ENCODE data around the gene EFNA4. TPM values are rescaled to one million over a fixed set of nuclear protein-coding genes. Genes with fewer than 3 reads are reported as not detected.

Gene EFNA4
- total RNA-seq, 1 experiment from 2014 or later: 11.8 TPM

DNA sequence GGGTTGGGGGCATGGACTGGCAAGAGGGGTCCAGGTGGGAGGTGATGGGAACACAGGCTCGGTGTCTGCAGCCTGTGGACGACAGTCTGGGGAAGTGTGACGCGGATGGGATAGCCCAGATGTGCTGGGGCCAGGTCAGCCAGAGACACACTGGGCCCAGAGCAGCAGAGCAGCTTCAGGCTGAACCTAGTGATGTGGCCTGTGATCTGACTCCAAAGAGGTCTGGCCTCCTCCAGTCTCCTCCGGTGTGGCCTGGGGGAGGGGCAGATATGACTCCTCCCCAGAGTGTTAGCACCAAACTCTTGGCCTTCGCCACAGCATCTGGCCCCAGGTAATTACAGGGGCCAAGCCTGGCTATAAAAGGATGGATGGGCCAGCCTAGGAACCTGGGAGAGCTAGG is 28.6 kb downstream of the EFNA4 start:
- H3K27ac Mint-ChIP-seq: no peak overlapping the region
- H4K8ac ChIP-seq (replicated peaks; ENCODE audit: insufficient read length, low read depth, low read length): no peak overlapping the region
- H3K9ac ChIP-seq (ENCODE audit: extremely low read depth, insufficient read length, low read length): no peak overlapping the region
- no peaks in the 10 kb centered on the region for H3K79me1 ChIP-seq (ENCODE audit: insufficient read depth, low read depth, low read length, poor library complexity, severe bottlenecking)
- H3T11ph ChIP-seq (ENCODE audit: low read length): no peak overlapping the region
- H2BK120ac ChIP-seq (ENCODE audit: low read depth, low read length, poor library complexity, severe bottlenecking): no peak overlapping the region
- H3K14ac ChIP-seq (ENCODE audit: insufficient read depth, low read length): no peak overlapping the region
- H2BK12ac ChIP-seq (ENCODE audit: insufficient read length, low read depth, low read length): no peak overlapping the region
- H2BK5ac ChIP-seq (ENCODE audit: insufficient read length, low read length): no peak overlapping the region
- H3K79me2 ChIP-seq (ENCODE audit: insufficient read depth, low read length): no peaks in the 10 kb centered on the region
- no peak overlapping the region for H3K18ac ChIP-seq (ENCODE audit: insufficient read length, low read depth, low read length)
- H3K27me3 Mint-ChIP-seq (ENCODE audit: low read depth): peaks cover 53% of the 10 kb centered on the region
- H3K27me3 ChIP-seq (ENCODE audit: insufficient read depth, low read length): peaks cover 2% of the 10 kb centered on the region; the same call in 1 of the 2 replicates
- H3K4me2 ChIP-seq (ENCODE audit: insufficient read depth, insufficient read length, low read length): no peak overlapping the region
- peaks cover 17 to 30% of the 10 kb centered on the region in 2 experiments for H3K4me1 Mint-ChIP-seq
- no peak overlapping the region for H4K5ac ChIP-seq (ENCODE audit: insufficient read length, low read depth, low read length)
- no peak overlapping the region for H3K56ac ChIP-seq (ENCODE audit: insufficient read length, low read depth, low read length)
- H2AFZ ChIP-seq (ENCODE audit: low read length): no peak overlapping the region
- TF ChIP-seq CTCF (conservative IDR thresholded peaks at IDR 0.05): no peak
- no peak overlapping the region for H2BK20ac ChIP-seq (ENCODE audit: low read depth, low read length, poor library complexity, severe bottlenecking)
- H2AK5ac ChIP-seq (ENCODE audit: insufficient read length, low read length): no peak overlapping the region
- no peak overlapping the region for H4K91ac ChIP-seq (ENCODE audit: insufficient read length, low read depth, low read length)
- H3K9me3 Mint-ChIP-seq: no peaks in the 10 kb centered on the region; a peak in 1 of 5 replicates
- no peaks in the 10 kb centered on the region for H3K9me3 ChIP-seq (ENCODE audit: control insufficient read depth, low read depth, low read length)
- H3K4me3 Mint-ChIP-seq: no peak overlapping the region
- WGBS (ENCODE audit: extremely low coverage, insufficient read length, low lambda C conversion rate): no CpG with 5 or more reads among the region's 6 CpGs
- peaks cover 6% of the 10 kb centered on the region for H3K23me2 ChIP-seq (ENCODE audit: insufficient read length, low read depth, low read length, poor library complexity, severe bottlenecking)
- H3K36me3 Mint-ChIP-seq (ENCODE audit: insufficient read depth in 1 of 3, low read depth in 3 of 3): 0 out of 7 replicates have a peak, but pooled peaks cover 0 to 4% (median 0%) of the 10 kb centered on the region in 3 experiments
- DNase-seq: no peak
- H3K27ac ChIP-seq (ENCODE audit: insufficient read length, low read depth, low read length): no peak overlapping the region
- H3K4me1 ChIP-seq (ENCODE audit: insufficient read depth, low read length): no peaks in the 10 kb centered on the region
- H2BK15ac ChIP-seq (ENCODE audit: low read depth, low read length): no peak overlapping the region
- H3K4ac ChIP-seq (ENCODE audit: low read depth, low read length): no peak overlapping the region
- H4K20me1 ChIP-seq (ENCODE audit: control insufficient read depth, insufficient read depth, insufficient read length): no peaks in the 10 kb centered on the region
- no peak overlapping the region for H3K23ac ChIP-seq (ENCODE audit: insufficient read length, low read depth, low read length)

Measured in H9 (cell line).